OCI-LY3 (cell line): ENCODE measurements around the gene HM13.
"Not testable (repeated sequence)": the region's sequence is repeated elsewhere in the genome, so short reads cannot be mapped to it uniquely, and the experiment has no call there.

Experiments
- H2AFZ ChIP-seq: fragments of 200-600, 300-600 bp; shearing (Covaris generic); 2 replicates; pipeline ENCODE4 v1.6.0; 2014; ENCODE audit warnings: antibody characterized with exemption, low read depth, low read length
- H3K27ac ChIP-seq: fragments of 200-600, 300-600 bp; sonication (generic); 2 replicates; pipeline ENCODE4 v1.5.1; 2014; ENCODE audit warnings: mild to moderate bottlenecking, low read length, moderate library complexity, mixed read lengths
- H3K27me3 ChIP-seq: fragments of 200-600, 300-600 bp; sonication (generic); 2 replicates; pipeline ENCODE4 v1.6.1; 2014; ENCODE audit warnings: low read depth, low read length, mixed read lengths
- H3K36me3 ChIP-seq: fragments of 200-600, 300-600 bp; sonication (generic); replicated peaks from 2 replicates; pipeline ENCODE3; 2014; ENCODE audit warnings: low read depth, low read length, mixed read lengths
- H3K4me1 ChIP-seq: fragments of 300-600, 200-600 bp; sonication (generic); 2 replicates; pipeline ENCODE4 v1.6.1; 2014; ENCODE audit warnings: low read length, mixed read lengths
- H3K4me2 ChIP-seq: fragments of 200-600, 300-600 bp; sonication (generic); 2 replicates; pipeline ENCODE4 v1.6.1; 2014; ENCODE audit warnings: low read length, mixed read lengths
- H3K4me3 ChIP-seq: fragments of 300-600, 200-600 bp; sonication (generic); 2 replicates; pipeline ENCODE4 v1.5.1; 2014; ENCODE audit warnings: antibody characterized with exemption, mild to moderate bottlenecking, low read length, moderate library complexity
- H3K79me2 ChIP-seq: fragments of 300-600, 200-600 bp; shearing (Covaris generic); 2 replicates; pipeline ENCODE4 v1.6.1; 2014; ENCODE audit warnings: mild to moderate bottlenecking, low read length, mixed read lengths
- H3K9ac ChIP-seq: fragments of 300-600, 200-600 bp; shearing (Covaris generic); 2 replicates; pipeline ENCODE4 v1.6.0; 2014; ENCODE audit warnings: mild to moderate bottlenecking, low read length, moderate library complexity
- H3K9me3 ChIP-seq: fragments of 200-600, 300-600 bp; shearing (Covaris generic); 2 replicates; pipeline ENCODE4 v1.6.1; 2014; ENCODE audit warnings: low read length, mixed read lengths; ENCODE audit not compliant: insufficient read depth
- H4K20me1 ChIP-seq: fragments of 200-600, 300-600 bp; sonication (generic); 2 replicates; pipeline ENCODE4 v1.6.1; 2016; ENCODE audit warnings: low read length, mixed read lengths; ENCODE audit not compliant: insufficient read depth
- CTCF ChIP-seq: fragments of 200-600, 300-600 bp; sonication (generic); IDR thresholded peaks from 2 replicates; pipeline ENCODE4 v1.5.1; 2014; ENCODE audit warnings: antibody characterized with exemption, low read length, low read depth
- EZH2phosphoT487 ChIP-seq: fragments of 200-600 bp; shearing (Covaris generic); IDR thresholded peaks from 2 replicates; pipeline ENCODE4 v1.6.1; 2018; ENCODE audit warnings: antibody characterized with exemption, mixed run types, low read depth

Gene HM13

GRCh38 chr20:31572042-31572700 lies 57.9 kb downstream of the HM13 start:
- H3K9ac ChIP-seq: peak overlapping the region; percentile 77
- no peaks in the 10 kb centered on the region for H3K9me3 ChIP-seq
- peak overlapping the region; percentile 10; the same call in 1 of the 2 replicates for H2AFZ ChIP-seq
- no peak for TF ChIP-seq CTCF
- TF ChIP-seq EZH2phosphoT487: no peak
- H3K4me3 ChIP-seq: peak overlapping the region; percentile 77
- peaks cover 13% of the 10 kb centered on the region for H3K36me3 ChIP-seq
- H3K79me2 ChIP-seq: no peaks in the 10 kb centered on the region
- peak overlapping the region; percentile 63 for H3K27ac ChIP-seq
- H3K4me1 ChIP-seq: peaks cover 24% of the 10 kb centered on the region
- no peaks in the 10 kb centered on the region for H4K20me1 ChIP-seq
- peak overlapping the region; percentile 87 for H3K4me2 ChIP-seq
- no peaks in the 10 kb centered on the region for H3K27me3 ChIP-seq

GRCh38 chr20:31572701-31573554 lies 58.7 kb downstream of the HM13 start:
- Histone ChIP-seq H3K4me3 (peak overlapping the region; percentile 77), H3K36me3 (peaks cover 12% of the 10 kb centered on the region), H3K9me3 (no peaks in the 10 kb centered on the region), H3K27me3 (no peaks in the 10 kb centered on the region), H3K4me2 (peak overlapping the region; percentile 87), H3K9ac (peak overlapping the region; percentile 84), H2AFZ (peak overlapping the region; percentile 80), H3K27ac (peak overlapping the region; percentile 63), H3K79me2 (no peaks in the 10 kb centered on the region), H3K4me1 (peaks cover 24% of the 10 kb centered on the region), H4K20me1 (no peaks in the 10 kb centered on the region)
- no peak for TF ChIP-seq EZH2phosphoT487
- TF ChIP-seq CTCF: no peak

- peak overlapping the region; percentile 30 for H3K27ac ChIP-seq
- H3K4me2 ChIP-seq: peak overlapping the region; percentile 87
- H3K4me1 ChIP-seq: peaks cover 24% of the 10 kb centered on the region
- H3K4me3 ChIP-seq: peak overlapping the region; percentile 77
- H3K9me3 ChIP-seq: no peaks in the 10 kb centered on the region
- H3K9ac ChIP-seq: peak overlapping the region; percentile 84
- no peaks in the 10 kb centered on the region for H3K79me2 ChIP-seq
- H3K27me3 ChIP-seq: no peaks in the 10 kb centered on the region
- no peaks in the 10 kb centered on the region for H4K20me1 ChIP-seq
- peak overlapping the region; percentile 80 for H2AFZ ChIP-seq
- no peak for TF ChIP-seq CTCF
- no peak for TF ChIP-seq EZH2phosphoT487
- H3K36me3 ChIP-seq: peaks cover 9% of the 10 kb centered on the region
Measured at GRCh38 chr20:31573555-31574321, 59.5 kb downstream of the HM13 start.

- H3K27ac ChIP-seq, H3K27me3 ChIP-seq, H3K36me3 ChIP-seq, H3K9me3 ChIP-seq, H3K79me2 ChIP-seq, H3K9ac ChIP-seq, H3K4me2 ChIP-seq, H3K4me3 ChIP-seq, H4K20me1 ChIP-seq, H2AFZ ChIP-seq: not testable (repeated sequence)
- H3K4me1 ChIP-seq: peaks cover 20% of the 10 kb centered on the region
Measured at GRCh38 chr20:31574986-31575385, 60.7 kb downstream of the HM13 start.
